GM23338 (cell line): ENCODE measurements around the gene TRAPPC12.

Experiments used
- EZH2 ChIP-seq: fragments of 200-600 bp; sonication (generic); IDR thresholded peaks from one replicate; pipeline ENCODE4 v1.8.0; 2017; ENCODE audit warnings: antibody characterized with exemption, mild to moderate bottlenecking, low read depth; ENCODE audit not compliant: unreplicated experiment
- POLR2AphosphoS5 ChIP-seq: IDR thresholded peaks from 2 replicates; pipeline ENCODE4 v1.6.1; 2016; ENCODE audit warnings: antibody characterized with exemption, low read depth
- TF ChIP-seq, protein P1 (sequence below), 2 experiments: fragments of 200-600 bp in 1 of 2; sonication (generic) in 1 of 2; conservative IDR thresholded peaks; 2 replicates each; pipeline versions ENCODE4 v1.5.1 to v1.6.1; 2016 to 2017; ENCODE audit warnings: antibody characterized with exemption in 2 of 2, low read depth in 2 of 2, mild to moderate bottlenecking in 2 of 2, moderate library complexity in 1 of 2

DNA sequence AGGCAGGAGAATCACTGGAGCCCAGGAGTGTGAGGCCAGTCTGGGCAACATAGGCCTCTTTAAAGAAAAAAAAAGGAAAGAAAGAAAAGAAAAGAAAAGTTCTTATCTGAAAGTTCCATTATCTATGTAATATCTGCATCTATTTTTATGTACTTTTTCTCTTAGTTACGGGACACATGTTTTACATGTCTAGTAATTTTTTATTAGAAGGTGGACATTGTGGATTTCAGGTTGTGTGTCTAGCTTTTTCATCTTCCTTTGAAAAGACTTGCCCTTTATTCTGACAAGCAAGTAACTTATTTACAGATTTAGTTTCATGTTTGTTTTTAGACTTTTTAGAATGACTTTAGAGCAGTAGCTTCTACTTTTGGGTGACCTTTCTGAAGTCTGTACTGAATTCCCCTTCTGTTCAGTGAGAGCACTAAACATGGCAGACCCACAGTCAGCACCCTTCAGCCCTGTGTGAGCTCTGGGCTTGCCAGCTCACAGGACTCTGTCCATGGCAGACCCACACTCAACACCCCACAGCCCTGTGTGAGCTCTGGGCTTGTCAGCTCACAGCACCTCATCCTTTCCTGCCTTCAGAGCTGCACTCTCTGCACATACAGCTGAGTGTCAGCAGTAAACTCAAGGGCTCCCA lies 17.5 kb downstream of the TRAPPC12 start:
- TF ChIP-seq, protein P1, sequence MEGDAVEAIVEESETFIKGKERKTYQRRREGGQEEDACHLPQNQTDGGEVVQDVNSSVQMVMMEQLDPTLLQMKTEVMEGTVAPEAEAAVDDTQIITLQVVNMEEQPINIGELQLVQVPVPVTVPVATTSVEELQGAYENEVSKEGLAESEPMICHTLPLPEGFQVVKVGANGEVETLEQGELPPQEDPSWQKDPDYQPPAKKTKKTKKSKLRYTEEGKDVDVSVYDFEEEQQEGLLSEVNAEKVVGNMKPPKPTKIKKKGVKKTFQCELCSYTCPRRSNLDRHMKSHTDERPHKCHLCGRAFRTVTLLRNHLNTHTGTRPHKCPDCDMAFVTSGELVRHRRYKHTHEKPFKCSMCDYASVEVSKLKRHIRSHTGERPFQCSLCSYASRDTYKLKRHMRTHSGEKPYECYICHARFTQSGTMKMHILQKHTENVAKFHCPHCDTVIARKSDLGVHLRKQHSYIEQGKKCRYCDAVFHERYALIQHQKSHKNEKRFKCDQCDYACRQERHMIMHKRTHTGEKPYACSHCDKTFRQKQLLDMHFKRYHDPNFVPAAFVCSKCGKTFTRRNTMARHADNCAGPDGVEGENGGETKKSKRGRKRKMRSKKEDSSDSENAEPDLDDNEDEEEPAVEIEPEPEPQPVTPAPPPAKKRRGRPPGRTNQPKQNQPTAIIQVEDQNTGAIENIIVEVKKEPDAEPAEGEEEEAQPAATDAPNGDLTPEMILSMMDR (conservative IDR thresholded peaks at IDR 0.05; ENCODE audit: low read depth in 2 of 2), result no peak
- no peak for TF ChIP-seq POLR2AphosphoS5
- no peak for TF ChIP-seq EZH2
